H1 (cell line): ENCODE data around the gene AURKB. TPM values are rescaled to one million over a fixed set of nuclear protein-coding genes. Genes with fewer than 3 reads are reported as not detected.

ENCODE experiments used
- ATF3 ChIP-seq: IDR thresholded peaks from 2 replicates; pipeline ENCODE4 v1.6.1; 2011; ENCODE audit warnings: low read depth, mild to moderate bottlenecking, low read length; ENCODE audit not compliant: insufficient read depth
- polyA plus RNA-seq, 7 experiments: library from polyadenylated mRNA; depleted of rRNA in 3 of 7; stranded (reverse) in 5 of 7; unstranded in 2 of 7; fragments of >200 nt in 5 of 7; fragments of 200-250 nt in 2 of 7; gene quantifications; 1 replicate in 5 of 7; 2 replicates in 1 of 7; 4 replicates in 1 of 7; pipeline versions ENCODE4 v1.2.1 to v1.2.3, GENCODE V29; 2011 to 2013; ENCODE audit warnings: missing spikeins in 2 of 7, mixed read lengths in 2 of 7
- total RNA-seq: library from RNA; stranded (reverse); fragmentation: NEBNext Ultra II Directional; extraction: Animal tissue kit (Norgen Biotek cat#: 25700); gene quantifications from 2 replicates; pipeline ENCODE4 v1.2.1, GENCODE V29; 2021

Gene AURKB
- total and polyA plus RNA-seq, 2 of the 8 experiments (the other 6 are each of a cell fraction or from before 2014, with no cell fraction given), result 102 to 160 TPM

GRCh38 chr17:8256291-8256690 is 45.9 kb upstream of the AURKB start (continued):
- no peak for TF ChIP-seq ATF3
